HepG2 (cell line): ENCODE data around the gene SMPD3. TPM values are rescaled to one million over a fixed set of nuclear protein-coding genes. Genes with fewer than 3 reads are reported as not detected.

Experiments used
- ELF3 ChIP-seq: IDR thresholded peaks from 2 replicates; pipeline ENCODE4 v1.6.1; 2016; ENCODE audit warnings: missing genetic modification reagents, missing compliant biosample characterization
- GMEB1 ChIP-seq: sonication (generic); formaldehyde crosslinking; IDR thresholded peaks from 2 replicates; pipeline ENCODE4 v1.5.1; 2020; ENCODE audit warnings: missing genetic modification reagents, mild to moderate bottlenecking, borderline replicate concordance
- HINFP ChIP-seq: sonication (generic); formaldehyde crosslinking; IDR thresholded peaks from 2 replicates; pipeline ENCODE4 v1.4.0; 2020; ENCODE audit warnings: low read depth, mild to moderate bottlenecking, missing genetic modification reagents
- HNF1A ChIP-seq, 2 experiments: sonication (generic) in 1 of 2; formaldehyde crosslinking in 1 of 2; IDR thresholded peaks; 2 replicates each; pipeline versions ENCODE4 v1.4.0 to v1.6.1; 2016 to 2020; ENCODE audit warnings: borderline replicate concordance in 1 of 2, low read depth in 1 of 2, mild to moderate bottlenecking in 1 of 2, missing genetic modification reagents in 1 of 2
- JUND ChIP-seq: sonication (generic); formaldehyde crosslinking; IDR thresholded peaks from 2 replicates; pipeline ENCODE4 v1.8.0; 2022; ENCODE audit warnings: mild to moderate bottlenecking, missing genetic modification reagents
- LCORL ChIP-seq, 2 experiments: fragments of 450-650 bp in 1 of 2; sonication (generic) in 1 of 2; formaldehyde crosslinking in 1 of 2; IDR thresholded peaks; 2 replicates each; pipeline versions ENCODE4 v1.5.0 to v1.6.1; 2017 to 2020; ENCODE audit warnings: antibody characterized with exemption in 1 of 2, missing genetic modification reagents in 1 of 2
- MED8 ChIP-seq: sonication (generic); formaldehyde crosslinking; IDR thresholded peaks from 2 replicates; pipeline ENCODE4 v1.8.1; 2023; ENCODE audit warnings: mild to moderate bottlenecking, missing genetic modification reagents; ENCODE audit not compliant: insufficient replicate concordance
- NFKB2 ChIP-seq: sonication (generic); formaldehyde crosslinking; IDR thresholded peaks from 2 replicates; pipeline ENCODE4 v1.4.0; 2020; ENCODE audit warnings: missing genetic modification reagents, borderline replicate concordance
- NFKBIZ ChIP-seq: IDR thresholded peaks from 2 replicates; pipeline ENCODE4 v1.6.1; 2018; ENCODE audit warnings: missing genetic modification reagents, missing compliant biosample characterization
- NKX3-1 ChIP-seq: sonication (generic); formaldehyde crosslinking; IDR thresholded peaks from 2 replicates; pipeline ENCODE4 v1.5.0; 2020; ENCODE audit warnings: missing genetic modification reagents
- NR2F6 ChIP-seq, 2 experiments: IDR thresholded peaks; 2 replicates each; pipeline ENCODE4 v1.6.1; 2016; ENCODE audit warnings: antibody characterized with exemption in 1 of 2, mild to moderate bottlenecking in 1 of 2
- RFXAP ChIP-seq: sonication (generic); formaldehyde crosslinking; IDR thresholded peaks from 2 replicates; pipeline ENCODE4 v1.4.0; 2020; ENCODE audit warnings: missing genetic modification reagents, borderline replicate concordance
- SOX5 ChIP-seq: IDR thresholded peaks from 2 replicates; pipeline ENCODE4 v1.6.1; 2016; ENCODE audit warnings: borderline replicate concordance
- SP2 ChIP-seq: sonication (generic); formaldehyde crosslinking; IDR thresholded peaks from 2 replicates; pipeline ENCODE4 v1.5.1; 2020; ENCODE audit warnings: mild to moderate bottlenecking, missing genetic modification reagents
- SPEN ChIP-seq: sonication (generic); formaldehyde crosslinking; IDR thresholded peaks from 2 replicates; pipeline ENCODE4 v1.5.1; 2020; ENCODE audit warnings: low read depth, mild to moderate bottlenecking, missing genetic modification reagents
- THYN1 ChIP-seq: sonication (generic); formaldehyde crosslinking; IDR thresholded peaks from 2 replicates; pipeline ENCODE4 v1.8.1; 2023; ENCODE audit warnings: low read depth, mild to moderate bottlenecking, moderate library complexity, missing genetic modification reagents, borderline replicate concordance
- ZNF414 ChIP-seq: sonication (generic); formaldehyde crosslinking; IDR thresholded peaks from 2 replicates; pipeline ENCODE4 v1.5.0; 2020; ENCODE audit warnings: missing genetic modification reagents
- ZNF619 ChIP-seq: sonication (generic); formaldehyde crosslinking; IDR thresholded peaks from 2 replicates; pipeline ENCODE4 v1.4.0; 2020; ENCODE audit warnings: mild to moderate bottlenecking, missing genetic modification reagents
- ZSCAN12 ChIP-seq: sonication (generic); formaldehyde crosslinking; IDR thresholded peaks from 2 replicates; pipeline ENCODE4 v1.9.0; 2021; ENCODE audit warnings: mild to moderate bottlenecking, missing genetic modification reagents
- polyA plus RNA-seq, 8 experiments: library from polyadenylated mRNA; depleted of rRNA in 3 of 8; stranded (reverse) in 7 of 8; unstranded in 1 of 8; fragments of >200 nt; fragmentation: Illumina TruSeq in 4 of 8; extraction: Trizol in 4 of 8; gene quantifications; 2 replicates each; pipeline versions ENCODE4 v1.2.1 to v1.2.3, GENCODE V29; 2011 to 2016; ENCODE audit warnings: low read depth in 4 of 8, missing spikeins in 1 of 8, mixed read lengths in 1 of 8; ENCODE audit not compliant: insufficient read depth in 1 of 8
- total RNA-seq, 5 experiments: library from RNA; depleted of rRNA; stranded (reverse); fragments of >200 nt; fragmentation: Illumina TruSeq; extraction: Trizol; gene quantifications; 2 replicates each; pipeline ENCODE4 v1.2.3, GENCODE V29; 2016; ENCODE audit warnings: low read depth in 1 of 5

SMPD3 gene
- total and polyA plus RNA-seq, 2 of the 13 experiments (the other 11 are each of a cell fraction or from before 2014, with no cell fraction given), result 0.07 to 0.32 TPM

- no peak for TF ChIP-seq HNF1A (IDR thresholded peaks at IDR 0.05; ENCODE audit: low read depth)
- TF ChIP-seq HNF1A (CRISPR knock-in tag; IDR thresholded peaks at IDR 0.05; ENCODE audit: borderline replicate concordance), result peak; percentile 76; the same call in 1 of the 2 replicates
- peak; percentile 55; the same call in 1 of the 2 replicates for TF ChIP-seq SOX5 (CRISPR knock-in tag)
- peak; percentile 80 for TF ChIP-seq ELF3
- peak; percentile 41; the same call in 1 of the 2 replicates for TF ChIP-seq ZNF619 (CRISPR knock-in tag)
- TF ChIP-seq ZNF414 (CRISPR knock-in tag), result no peak
- TF ChIP-seq GMEB1 (CRISPR knock-in tag), result no peak
- peak; percentile 81 for TF ChIP-seq HINFP (CRISPR knock-in tag)
- no peak for TF ChIP-seq MED8 (CRISPR knock-in tag)
- no peak for TF ChIP-seq LCORL (IDR thresholded peaks at IDR 0.05)
- TF ChIP-seq LCORL (CRISPR knock-in tag; IDR thresholded peaks at IDR 0.05), result peak; percentile 64; the same call in 1 of the 2 replicates
- TF ChIP-seq JUND (CRISPR knock-in tag), result no peak
- TF ChIP-seq SP2 (CRISPR knock-in tag), result no peak
- peak; percentile 69; the same call in 1 of the 2 replicates for TF ChIP-seq NR2F6 (IDR thresholded peaks at IDR 0.05)
- TF ChIP-seq NR2F6 (CRISPR knock-in tag; IDR thresholded peaks at IDR 0.05), result peak; percentile 68; the same call in 1 of the 2 replicates
- TF ChIP-seq NFKB2 (CRISPR knock-in tag), result no peak
- TF ChIP-seq NFKBIZ (CRISPR knock-in tag), result no peak; the same call in 1 of the 2 replicates
- no peak for TF ChIP-seq THYN1 (CRISPR knock-in tag)
- no peak for TF ChIP-seq SPEN (CRISPR knock-in tag)
- no peak for TF ChIP-seq ZSCAN12
- no peak for TF ChIP-seq RFXAP (CRISPR knock-in tag)
- TF ChIP-seq NKX3-1 (CRISPR knock-in tag), result no peak
Measured at GRCh38 chr16:68328151-68328859, 120.0 kb downstream of the SMPD3 start (continued).
